ENCODE results near the gene POLR2C. TPM values are rescaled to one million over a fixed set of nuclear protein-coding genes. Genes with fewer than 3 reads are reported as not detected.

Gene POLR2C
- total and polyA plus RNA-seq, 2 of the 13 experiments (the other 11 are each of a cell fraction or from before 2014, with no cell fraction given), result 104 to 216 TPM

DNA sequence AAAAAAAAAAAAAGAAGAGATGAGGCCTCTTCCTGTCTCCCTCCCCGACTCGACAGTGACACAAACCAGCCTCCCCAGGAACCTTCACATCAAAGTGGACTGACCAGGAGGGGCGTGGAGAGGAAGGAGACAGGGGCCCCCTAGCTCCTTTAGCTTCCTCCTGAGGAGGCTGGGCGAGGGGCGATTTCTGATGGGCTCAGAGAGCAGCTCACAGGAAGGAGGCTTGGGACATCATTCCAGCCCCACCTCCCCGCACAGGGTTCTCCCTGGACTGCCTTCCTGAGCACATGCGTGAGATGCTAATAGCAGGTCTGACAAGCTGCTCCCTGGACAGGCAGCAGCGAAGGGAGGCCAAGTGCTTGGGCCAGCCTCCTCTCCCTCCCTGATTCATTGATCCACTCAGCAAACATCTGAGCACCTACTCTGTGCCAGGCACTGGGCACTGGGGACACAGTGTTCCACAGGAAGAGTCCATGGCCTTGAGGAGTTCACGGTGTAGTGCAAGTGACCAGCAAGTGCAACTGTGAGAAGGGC, 38.2 kb downstream of the POLR2C start (continued):
- TF ChIP-seq ZNF326 (CRISPR knock-in tag; IDR thresholded peaks at IDR 0.05; ENCODE audit: borderline replicate concordance) (no peak), POLR2AphosphoS5 (IDR thresholded peaks at IDR 0.05; ENCODE audit: low read depth, low read length) (no peak), ZNF121 (CRISPR knock-in tag; IDR thresholded peaks at IDR 0.05) (no peak), ZNF572 (CRISPR knock-in tag; IDR thresholded peaks at IDR 0.05) (no peak), ZNF30 (CRISPR knock-in tag; IDR thresholded peaks at IDR 0.05) (no peak), REL (CRISPR knock-in tag; conservative IDR thresholded peaks at IDR 0.05) (no peak), ZNF382 (CRISPR knock-in tag; IDR thresholded peaks at IDR 0.05; ENCODE audit: borderline replicate concordance) (no peak), ZBTB21 (CRISPR knock-in tag; IDR thresholded peaks at IDR 0.05) (no peak), SNRNP70 (IDR thresholded peaks at IDR 0.05; ENCODE audit: low read depth, low read length) (no peak)
- TF ChIP-seq, protein P1, sequence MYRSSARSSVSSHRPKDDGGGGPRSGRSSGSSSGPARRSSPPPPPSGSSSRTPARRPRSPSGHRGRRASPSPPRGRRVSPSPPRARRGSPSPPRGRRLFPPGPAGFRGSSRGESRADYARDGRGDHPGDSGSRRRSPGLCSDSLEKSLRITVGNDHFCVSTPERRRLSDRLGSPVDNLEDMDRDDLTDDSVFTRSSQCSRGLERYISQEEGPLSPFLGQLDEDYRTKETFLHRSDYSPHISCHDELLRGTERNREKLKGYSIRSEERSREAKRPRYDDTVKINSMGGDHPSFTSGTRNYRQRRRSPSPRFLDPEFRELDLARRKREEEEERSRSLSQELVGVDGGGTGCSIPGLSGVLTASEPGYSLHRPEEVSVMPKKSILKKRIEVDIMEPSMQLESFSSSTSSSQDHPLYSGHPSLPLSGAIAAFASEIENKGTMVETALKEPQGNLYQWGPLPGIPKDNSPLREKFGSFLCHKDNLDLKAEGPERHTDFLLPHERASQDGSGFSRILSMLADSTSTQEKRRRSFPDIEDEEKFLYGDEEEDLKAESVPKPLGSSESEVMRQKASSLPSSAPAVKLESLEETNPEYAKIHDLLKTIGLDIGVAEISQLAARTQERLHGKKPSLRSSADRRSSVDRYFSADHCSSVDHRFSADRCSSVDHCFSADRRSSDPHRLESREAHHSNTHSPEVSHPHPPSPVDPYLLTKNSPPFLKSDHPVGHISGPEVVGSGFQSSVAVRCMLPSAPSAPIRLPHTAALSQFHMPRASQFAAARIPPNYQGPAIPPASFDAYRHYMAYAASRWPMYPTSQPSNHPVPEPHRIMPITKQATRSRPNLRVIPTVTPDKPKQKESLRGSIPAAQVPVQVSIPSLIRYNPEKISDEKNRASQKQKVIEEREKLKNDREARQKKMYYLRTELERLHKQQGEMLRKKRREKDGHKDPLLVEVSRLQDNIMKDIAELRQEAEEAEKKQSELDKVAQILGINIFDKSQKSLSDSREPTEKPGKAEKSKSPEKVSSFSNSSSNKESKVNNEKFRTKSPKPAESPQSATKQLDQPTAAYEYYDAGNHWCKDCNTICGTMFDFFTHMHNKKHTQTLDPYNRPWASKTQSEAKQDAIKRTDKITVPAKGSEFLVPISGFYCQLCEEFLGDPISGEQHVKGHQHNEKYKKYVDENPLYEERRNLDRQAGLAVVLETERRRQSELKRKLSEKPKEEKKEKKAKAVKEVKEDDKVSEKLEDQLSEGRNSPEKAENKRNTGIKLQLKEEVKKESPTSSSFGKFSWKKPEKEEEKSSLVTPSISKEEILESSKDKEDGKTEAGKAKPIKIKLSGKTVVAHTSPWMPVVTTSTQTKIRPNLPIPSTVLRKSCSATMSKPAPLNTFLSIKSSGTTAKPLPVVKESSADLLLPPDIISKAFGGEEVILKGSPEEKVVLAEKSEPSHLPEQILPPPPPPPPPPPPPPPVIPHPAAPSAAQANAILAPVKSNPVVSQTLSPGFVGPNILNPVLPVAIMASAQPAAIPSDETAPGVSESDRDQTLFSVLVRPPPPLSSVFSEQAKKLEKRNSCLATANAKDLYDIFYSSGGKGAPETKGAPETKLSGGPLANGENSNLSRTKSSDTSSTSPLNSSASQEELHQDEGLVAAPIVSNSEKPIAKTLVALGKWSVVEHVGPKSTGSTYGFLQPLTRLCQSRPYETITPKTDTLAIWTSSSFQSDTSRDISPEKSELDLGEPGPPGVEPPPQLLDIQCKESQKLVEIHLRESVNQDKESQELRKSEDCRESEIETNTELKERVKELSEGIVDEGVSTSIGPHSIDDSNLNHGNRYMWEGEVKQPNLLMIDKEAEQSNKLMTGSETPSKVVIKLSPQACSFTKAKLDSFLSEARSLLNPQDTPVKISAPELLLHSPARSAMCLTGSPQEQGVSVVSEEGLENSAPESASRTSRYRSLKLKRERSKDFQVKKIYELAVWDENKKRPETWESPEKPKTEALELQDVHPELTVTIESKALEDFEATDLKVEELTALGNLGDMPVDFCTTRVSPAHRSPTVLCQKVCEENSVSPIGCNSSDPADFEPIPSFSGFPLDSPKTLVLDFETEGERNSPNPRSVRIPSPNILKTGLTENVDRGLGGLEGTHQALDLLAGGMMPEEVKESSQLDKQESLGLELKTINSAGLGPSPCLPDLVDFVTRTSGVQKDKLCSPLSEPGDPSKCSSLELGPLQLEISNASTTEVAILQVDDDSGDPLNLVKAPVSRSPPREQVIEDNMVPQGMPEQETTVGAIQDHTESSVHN (CRISPR knock-in tag; IDR thresholded peaks at IDR 0.05), result no peak
- TF ChIP-seq, protein P2, sequence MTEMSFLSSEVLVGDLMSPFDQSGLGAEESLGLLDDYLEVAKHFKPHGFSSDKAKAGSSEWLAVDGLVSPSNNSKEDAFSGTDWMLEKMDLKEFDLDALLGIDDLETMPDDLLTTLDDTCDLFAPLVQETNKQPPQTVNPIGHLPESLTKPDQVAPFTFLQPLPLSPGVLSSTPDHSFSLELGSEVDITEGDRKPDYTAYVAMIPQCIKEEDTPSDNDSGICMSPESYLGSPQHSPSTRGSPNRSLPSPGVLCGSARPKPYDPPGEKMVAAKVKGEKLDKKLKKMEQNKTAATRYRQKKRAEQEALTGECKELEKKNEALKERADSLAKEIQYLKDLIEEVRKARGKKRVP (CRISPR knock-in tag; IDR thresholded peaks at IDR 0.05), result no peak
- TF ChIP-seq, protein P3, sequence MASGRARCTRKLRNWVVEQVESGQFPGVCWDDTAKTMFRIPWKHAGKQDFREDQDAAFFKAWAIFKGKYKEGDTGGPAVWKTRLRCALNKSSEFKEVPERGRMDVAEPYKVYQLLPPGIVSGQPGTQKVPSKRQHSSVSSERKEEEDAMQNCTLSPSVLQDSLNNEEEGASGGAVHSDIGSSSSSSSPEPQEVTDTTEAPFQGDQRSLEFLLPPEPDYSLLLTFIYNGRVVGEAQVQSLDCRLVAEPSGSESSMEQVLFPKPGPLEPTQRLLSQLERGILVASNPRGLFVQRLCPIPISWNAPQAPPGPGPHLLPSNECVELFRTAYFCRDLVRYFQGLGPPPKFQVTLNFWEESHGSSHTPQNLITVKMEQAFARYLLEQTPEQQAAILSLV (CRISPR knock-in tag; IDR thresholded peaks at IDR 0.05; ENCODE audit: borderline replicate concordance), result no peak
- TF ChIP-seq, protein P4, sequence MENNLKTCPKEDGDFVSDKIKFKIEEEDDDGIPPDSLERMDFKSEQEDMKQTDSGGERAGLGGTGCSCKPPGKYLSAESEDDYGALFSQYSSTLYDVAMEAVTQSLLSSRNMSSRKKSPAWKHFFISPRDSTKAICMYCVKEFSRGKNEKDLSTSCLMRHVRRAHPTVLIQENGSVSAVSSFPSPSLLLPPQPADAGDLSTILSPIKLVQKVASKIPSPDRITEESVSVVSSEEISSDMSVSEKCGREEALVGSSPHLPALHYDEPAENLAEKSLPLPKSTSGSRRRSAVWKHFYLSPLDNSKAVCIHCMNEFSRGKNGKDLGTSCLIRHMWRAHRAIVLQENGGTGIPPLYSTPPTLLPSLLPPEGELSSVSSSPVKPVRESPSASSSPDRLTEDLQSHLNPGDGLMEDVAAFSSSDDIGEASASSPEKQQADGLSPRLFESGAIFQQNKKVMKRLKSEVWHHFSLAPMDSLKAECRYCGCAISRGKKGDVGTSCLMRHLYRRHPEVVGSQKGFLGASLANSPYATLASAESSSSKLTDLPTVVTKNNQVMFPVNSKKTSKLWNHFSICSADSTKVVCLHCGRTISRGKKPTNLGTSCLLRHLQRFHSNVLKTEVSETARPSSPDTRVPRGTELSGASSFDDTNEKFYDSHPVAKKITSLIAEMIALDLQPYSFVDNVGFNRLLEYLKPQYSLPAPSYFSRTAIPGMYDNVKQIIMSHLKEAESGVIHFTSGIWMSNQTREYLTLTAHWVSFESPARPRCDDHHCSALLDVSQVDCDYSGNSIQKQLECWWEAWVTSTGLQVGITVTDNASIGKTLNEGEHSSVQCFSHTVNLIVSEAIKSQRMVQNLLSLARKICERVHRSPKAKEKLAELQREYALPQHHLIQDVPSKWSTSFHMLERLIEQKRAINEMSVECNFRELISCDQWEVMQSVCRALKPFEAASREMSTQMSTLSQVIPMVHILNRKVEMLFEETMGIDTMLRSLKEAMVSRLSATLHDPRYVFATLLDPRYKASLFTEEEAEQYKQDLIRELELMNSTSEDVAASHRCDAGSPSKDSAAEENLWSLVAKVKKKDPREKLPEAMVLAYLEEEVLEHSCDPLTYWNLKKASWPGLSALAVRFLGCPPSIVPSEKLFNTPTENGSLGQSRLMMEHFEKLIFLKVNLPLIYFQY (CRISPR knock-in tag; IDR thresholded peaks at IDR 0.05; ENCODE audit: borderline replicate concordance), result no peak
- TF ChIP-seq, protein P5, sequence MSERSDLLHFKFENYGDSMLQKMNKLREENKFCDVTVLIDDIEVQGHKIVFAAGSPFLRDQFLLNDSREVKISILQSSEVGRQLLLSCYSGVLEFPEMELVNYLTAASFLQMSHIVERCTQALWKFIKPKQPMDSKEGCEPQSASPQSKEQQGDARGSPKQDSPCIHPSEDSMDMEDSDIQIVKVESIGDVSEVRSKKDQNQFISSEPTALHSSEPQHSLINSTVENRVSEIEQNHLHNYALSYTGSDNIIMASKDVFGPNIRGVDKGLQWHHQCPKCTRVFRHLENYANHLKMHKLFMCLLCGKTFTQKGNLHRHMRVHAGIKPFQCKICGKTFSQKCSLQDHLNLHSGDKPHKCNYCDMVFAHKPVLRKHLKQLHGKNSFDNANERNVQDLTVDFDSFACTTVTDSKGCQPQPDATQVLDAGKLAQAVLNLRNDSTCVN (CRISPR knock-in tag; IDR thresholded peaks at IDR 0.05; ENCODE audit: borderline replicate concordance), result no peak
